ENCODE data around the gene SPTBN1. TPM values are rescaled to one million over a fixed set of nuclear protein-coding genes. Genes with fewer than 3 reads are reported as not detected.

SPTBN1 gene
- polyA plus RNA-seq, 1 experiment: 56.6 TPM

DNA sequence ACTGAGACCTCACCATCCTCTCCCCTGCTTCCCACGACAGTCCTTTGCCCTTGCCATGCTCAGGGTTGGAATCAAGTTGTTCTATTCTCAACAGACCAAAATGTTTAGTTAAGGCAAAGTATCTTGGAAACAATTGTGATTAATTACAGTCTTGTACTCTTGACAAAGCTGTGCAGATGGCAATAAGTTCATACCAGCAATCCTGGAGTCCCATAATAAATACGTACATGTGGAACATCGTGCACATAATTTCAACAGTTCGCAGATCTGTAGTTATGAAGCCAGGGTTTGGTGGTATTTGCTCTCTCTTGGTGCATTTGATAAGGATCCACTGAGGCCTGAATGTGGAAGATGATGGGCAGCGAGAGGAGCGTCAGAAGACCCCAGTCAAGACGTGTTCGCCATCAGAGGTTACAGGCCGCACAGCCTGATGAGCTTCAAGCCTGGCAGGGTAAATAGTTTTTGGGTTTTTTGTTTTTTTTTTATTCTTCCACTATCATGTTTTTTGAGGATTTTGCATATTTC lies 214.4 kb downstream of the SPTBN1 start:
- DNase-seq (ENCODE audit: low read depth, low spot score): no peak
- ChIA-PET POLR2A (no interaction called here), CTCF (no interaction called here)
- TF ChIP-seq, protein P1, sequence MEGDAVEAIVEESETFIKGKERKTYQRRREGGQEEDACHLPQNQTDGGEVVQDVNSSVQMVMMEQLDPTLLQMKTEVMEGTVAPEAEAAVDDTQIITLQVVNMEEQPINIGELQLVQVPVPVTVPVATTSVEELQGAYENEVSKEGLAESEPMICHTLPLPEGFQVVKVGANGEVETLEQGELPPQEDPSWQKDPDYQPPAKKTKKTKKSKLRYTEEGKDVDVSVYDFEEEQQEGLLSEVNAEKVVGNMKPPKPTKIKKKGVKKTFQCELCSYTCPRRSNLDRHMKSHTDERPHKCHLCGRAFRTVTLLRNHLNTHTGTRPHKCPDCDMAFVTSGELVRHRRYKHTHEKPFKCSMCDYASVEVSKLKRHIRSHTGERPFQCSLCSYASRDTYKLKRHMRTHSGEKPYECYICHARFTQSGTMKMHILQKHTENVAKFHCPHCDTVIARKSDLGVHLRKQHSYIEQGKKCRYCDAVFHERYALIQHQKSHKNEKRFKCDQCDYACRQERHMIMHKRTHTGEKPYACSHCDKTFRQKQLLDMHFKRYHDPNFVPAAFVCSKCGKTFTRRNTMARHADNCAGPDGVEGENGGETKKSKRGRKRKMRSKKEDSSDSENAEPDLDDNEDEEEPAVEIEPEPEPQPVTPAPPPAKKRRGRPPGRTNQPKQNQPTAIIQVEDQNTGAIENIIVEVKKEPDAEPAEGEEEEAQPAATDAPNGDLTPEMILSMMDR (IDR thresholded peaks at IDR 0.05; ENCODE audit: low read depth, low read length): no peak
- Histone ChIP-seq H3K4me3 (ENCODE audit: low read depth, low read length) (no peak overlapping the region), H3K9me3 (ENCODE audit: control insufficient read depth, insufficient read depth, low read length) (no peaks in the 10 kb centered on the region; the same call in 1 of the 2 replicates), H3K27ac (ENCODE audit: low read depth, low read length) (no peak overlapping the region), H3K27me3 (ENCODE audit: control insufficient read depth, insufficient read depth, low read length) (no peaks in the 10 kb centered on the region)

DNA sequence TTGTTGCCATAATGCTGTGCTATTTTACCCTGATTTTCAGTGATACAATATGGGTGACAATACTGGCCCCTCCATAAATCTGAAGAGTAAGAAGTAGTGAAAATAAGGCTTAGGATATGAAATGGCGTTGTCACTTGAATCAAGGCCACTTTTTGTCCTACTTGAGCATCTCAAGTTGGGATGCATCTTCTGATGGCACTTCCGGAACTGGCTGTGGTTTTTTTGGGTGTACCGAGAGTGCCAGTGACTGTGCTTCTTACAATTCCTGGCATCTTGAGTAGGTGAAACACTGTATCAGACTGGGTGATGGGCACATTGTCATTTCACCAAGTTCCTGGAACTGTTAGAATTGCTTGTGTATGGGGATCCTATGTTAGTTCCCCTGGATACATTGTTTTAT lies 214.9 kb downstream of the SPTBN1 start:
- no peaks in the 10 kb centered on the region; the same call in 1 of the 2 replicates for H3K9me3 ChIP-seq (ENCODE audit: control insufficient read depth, insufficient read depth, low read length)
- no peak overlapping the region for H3K27ac ChIP-seq (ENCODE audit: low read depth, low read length)
- H3K4me3 ChIP-seq (ENCODE audit: low read depth, low read length): no peak overlapping the region
- DNase-seq (ENCODE audit: low read depth, low spot score): no peak
- ChIA-PET CTCF (no interaction called here), POLR2A (no interaction called here)
- TF ChIP-seq, protein P1 (IDR thresholded peaks at IDR 0.05; ENCODE audit: low read depth, low read length): no peak
- H3K27me3 ChIP-seq (ENCODE audit: control insufficient read depth, insufficient read depth, low read length): peaks cover under 1% of the 10 kb centered on the region

DNA sequence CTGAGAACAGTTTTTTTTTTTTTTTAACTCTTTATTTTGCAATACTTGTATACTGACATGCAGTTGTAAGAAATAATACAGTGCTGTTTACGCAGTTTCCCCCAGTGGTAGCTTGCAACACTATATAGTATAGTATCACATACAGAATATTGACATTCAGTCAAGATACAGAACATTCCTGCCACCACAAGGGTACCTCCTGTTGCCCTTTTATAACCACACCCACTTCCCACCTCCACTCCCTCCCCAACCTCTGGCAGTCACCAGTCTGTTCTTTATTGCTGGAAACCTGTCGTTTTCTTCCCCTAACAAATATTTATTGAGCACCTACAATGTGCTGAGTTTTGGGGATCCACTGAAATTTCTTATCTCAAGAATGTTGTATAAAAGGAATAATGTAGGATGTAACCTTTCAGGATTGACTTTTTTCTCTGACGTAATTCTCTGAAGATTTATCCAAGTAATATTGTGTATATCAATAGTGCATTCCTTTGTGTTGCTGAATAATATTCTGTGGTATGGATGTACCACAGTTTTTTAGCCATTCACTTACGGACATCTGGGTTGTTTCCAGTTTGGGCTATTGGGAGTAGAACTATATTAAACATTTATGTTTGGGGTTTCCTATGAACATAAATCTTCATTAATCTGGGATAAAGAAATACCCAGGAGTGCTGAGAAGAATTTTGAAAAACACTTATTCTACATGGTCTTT lies 215.9 kb downstream of the SPTBN1 start:
- no peak overlapping the region for H3K27ac ChIP-seq (ENCODE audit: low read depth, low read length)
- DNase-seq (ENCODE audit: low read depth, low spot score): no peak
- CTCF ChIA-PET: no interaction called here
- no peaks in the 10 kb centered on the region; the same call in 1 of the 2 replicates for H3K9me3 ChIP-seq (ENCODE audit: control insufficient read depth, insufficient read depth, low read length)
- POLR2A ChIA-PET: no interaction called here
- TF ChIP-seq, protein P1 (IDR thresholded peaks at IDR 0.05; ENCODE audit: low read depth, low read length): no peak
- peaks cover 3% of the 10 kb centered on the region for H3K27me3 ChIP-seq (ENCODE audit: control insufficient read depth, insufficient read depth, low read length)
- no peak overlapping the region for H3K4me3 ChIP-seq (ENCODE audit: low read depth, low read length)

DNA sequence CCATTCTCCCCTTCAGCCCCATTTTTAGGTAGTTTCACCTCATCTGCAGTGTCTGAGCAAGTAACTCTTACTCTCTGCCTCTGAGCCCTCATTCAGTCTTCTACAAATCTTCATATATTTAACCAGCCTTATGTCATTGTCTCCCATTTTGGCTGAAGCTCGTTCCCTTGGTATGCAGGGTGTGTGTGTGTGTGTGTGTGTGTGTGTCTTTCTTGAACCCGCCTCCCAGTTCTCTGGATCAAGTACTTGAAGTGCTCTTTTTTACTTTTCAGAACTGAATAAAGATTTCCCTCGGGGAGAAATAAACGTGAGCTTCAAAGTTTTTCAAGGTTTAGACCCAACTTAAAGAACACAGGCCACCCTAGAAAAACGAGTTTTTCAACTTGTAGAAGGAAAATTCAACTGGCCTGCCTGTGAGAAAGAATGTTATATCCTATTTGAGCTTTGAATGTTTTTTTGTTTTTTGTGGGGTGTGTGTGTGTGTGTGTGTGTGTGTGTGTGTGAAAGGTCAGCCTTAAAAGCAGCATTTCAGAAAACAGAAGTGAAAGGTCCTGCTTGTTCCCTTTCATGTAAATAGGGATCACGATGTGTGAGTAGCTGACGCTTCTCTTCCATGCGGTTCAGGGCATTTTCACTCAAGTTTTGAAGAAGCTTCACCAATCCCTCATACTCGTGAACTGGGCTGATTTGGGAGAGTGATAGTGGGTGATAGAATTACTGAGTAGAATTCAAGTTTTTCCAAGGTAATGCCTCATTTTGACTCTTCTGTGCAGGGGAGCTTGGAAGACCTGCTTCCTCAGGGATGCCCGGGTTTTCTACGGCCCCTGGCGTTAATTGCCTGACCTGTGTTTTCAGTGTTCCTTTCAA lies 216.7 kb downstream of the SPTBN1 start:
- peaks cover 3% of the 10 kb centered on the region for H3K27me3 ChIP-seq (ENCODE audit: control insufficient read depth, insufficient read depth, low read length)
- TF ChIP-seq, protein P1 (IDR thresholded peaks at IDR 0.05; ENCODE audit: low read depth, low read length): no peak
- no peak for DNase-seq (ENCODE audit: low read depth, low spot score)
- ChIA-PET POLR2A (no interaction called here), CTCF (interaction anchor here (0.6 kb wide), 1 partner anchor 39 kb away, joined by 3 read pairs; no protein-coding TSS in a partner anchor)
- H3K27ac ChIP-seq (ENCODE audit: low read depth, low read length): no peak overlapping the region
- H3K4me3 ChIP-seq (ENCODE audit: low read depth, low read length): no peak overlapping the region
- no peaks in the 10 kb centered on the region; the same call in 1 of the 2 replicates for H3K9me3 ChIP-seq (ENCODE audit: control insufficient read depth, insufficient read depth, low read length)
